Naive thymus-derived CD8-positive, alpha-beta T cell (primary cell): ENCODE measurements around the gene SEC24C. TPM values are rescaled to one million over a fixed set of nuclear protein-coding genes. Genes with fewer than 3 reads are reported as not detected.
A peak's percentile ranks its signal among the peaks of the same experiment; 100 is the strongest.
"Not testable (repeated sequence)": the region's sequence is repeated elsewhere in the genome, so short reads cannot be mapped to it uniquely, and the experiment has no call there.

Source experiments
- ATAC-seq, 2 donors: fragments of 150-1000 bp; cut with Tn5 transposase in 1 of 2; sonication (Bioruptor Pico), chemical (Tn5 transposase) in 1 of 2; 1 replicate in 1 of 2; 2 replicates in 1 of 2; pipeline ENCODE4 v1.10.0; 2021; ENCODE audit warnings: mild to moderate bottlenecking in 2 of 2, moderate library complexity in 2 of 2
- POLR2A ChIA-PET: fragments of 350-600 bp; sonication (Branson Sonifier 250); formaldehyde crosslinking; loops from one replicate; lab custom pipeline; 2021; ENCODE audit warnings: antibody characterized with exemption; lab: Charles Lee
- DNase-seq, 10 donors: peaks; one replicate each; pipeline versions ENCODE4 v3.0.0 to v3.0.0-alpha.2; 2020 to 2022
- H3K27ac Mint-ChIP-seq, 10 donors: one replicate each; pipeline ENCODE4 v1.8.0; 2020 to 2022; ENCODE audit warnings: mild to moderate bottlenecking in 10 of 10, mixed read lengths in 10 of 10, moderate library complexity in 4 of 10, inconsistent platforms in 1 of 10
- H3K27me3 Mint-ChIP-seq, 5 donors: one replicate each; pipeline ENCODE4 v1.8.0; 2021 to 2022; ENCODE audit warnings: mixed read lengths in 5 of 5
- H3K36me3 Mint-ChIP-seq, 3 donors: one replicate each; pipeline ENCODE4 v1.8.0; 2020 to 2022; ENCODE audit warnings: mixed read lengths in 3 of 3, mild to moderate bottlenecking in 2 of 3, inconsistent platforms in 1 of 3
- H3K4me1 Mint-ChIP-seq, 4 donors: one replicate each; pipeline ENCODE4 v1.8.0; 2021 to 2022; ENCODE audit warnings: mixed read lengths in 4 of 4
- H3K4me3 Mint-ChIP-seq, 10 donors: one replicate each; pipeline ENCODE4 v1.8.0; 2020 to 2022; ENCODE audit warnings: mild to moderate bottlenecking in 10 of 10, mixed read lengths in 10 of 10, moderate library complexity in 6 of 10, inconsistent platforms in 1 of 10
- H3K9me3 Mint-ChIP-seq, 9 donors: one replicate each; pipeline ENCODE4 v1.8.0; 2020 to 2022; ENCODE audit warnings: mixed read lengths in 9 of 9, mild to moderate bottlenecking in 3 of 9, inconsistent platforms in 1 of 9, moderate library complexity in 1 of 9
- polyA plus RNA-seq, 3 donors: library from polyadenylated mRNA; unstranded; fragments of 300-500 nt; fragmentation: Illumina TruSeq; gene quantifications; one replicate each; pipeline ENCODE4 v1.2.3, GENCODE V29; 2021
- total RNA-seq, 8 experiments: library from RNA in 2 of 8; stranded (reverse) in 2 of 8; gene quantifications; one replicate each; pipeline ENCODE4 v1.2.3 and lab custom pipeline; 2021 to 2026

SEC24C gene
- total and polyA plus RNA-seq, 5 experiments from 2014 or later: 18.9 to 72.7 (median 33.5) TPM

DNA sequence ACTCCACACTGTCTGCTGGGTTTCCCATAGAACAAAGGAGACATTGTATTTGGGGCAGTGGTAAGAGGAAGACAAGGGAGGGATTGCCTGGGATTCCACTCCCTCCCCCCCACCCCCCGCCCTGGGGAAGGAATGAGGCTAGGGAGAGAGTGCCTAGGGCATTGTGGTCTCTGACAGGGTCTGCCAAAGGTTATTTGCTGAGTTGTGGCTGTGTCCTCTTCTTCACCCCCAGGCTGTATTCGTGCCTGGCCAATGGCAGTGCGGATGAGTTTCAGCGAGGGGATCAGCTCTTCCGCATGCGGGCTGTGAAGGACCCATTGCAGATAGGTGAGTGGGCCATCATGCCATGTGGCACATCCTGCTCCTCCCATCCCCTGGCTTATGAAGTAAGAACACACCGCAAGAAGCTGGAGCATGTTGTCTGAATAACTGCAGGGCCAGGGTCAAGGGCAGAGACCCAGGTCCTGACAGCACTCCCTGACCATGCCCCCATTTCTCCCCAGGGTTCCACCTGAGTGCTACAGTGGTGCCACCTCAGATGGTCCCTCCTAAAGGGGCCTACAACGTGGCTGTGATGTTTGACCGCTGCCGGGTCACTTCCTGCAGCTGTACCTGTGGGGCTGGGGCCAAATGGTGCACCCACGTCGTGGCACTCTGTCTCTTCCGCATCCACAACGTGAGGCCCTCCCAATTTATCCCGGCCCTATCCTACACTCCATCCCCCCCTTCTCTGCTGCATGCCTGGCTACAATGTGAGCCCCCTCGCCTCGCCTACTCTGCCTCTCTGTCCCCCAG is 44.9 kb downstream of the SEC24C start:
- H3K4me3 Mint-ChIP-seq: no peak overlapping the region
- POLR2A ChIA-PET: interaction anchor here (0.9 to 9.7 kb wide), 4 partner anchors 10 to 46 kb away, joined by 3 to 169 read pairs (median 44); a partner anchor contains a TSS
- H3K36me3 Mint-ChIP-seq: peaks cover 0 to 40% (median 18%) of the 10 kb centered on the region in 3 donors
- no peak for ATAC-seq
- H3K27me3 Mint-ChIP-seq: no peaks in the 10 kb centered on the region
- peak overlapping the region in 2 of 10 donors; percentile 57 to 80 for H3K27ac Mint-ChIP-seq
- no peaks in the 10 kb centered on the region for H3K9me3 Mint-ChIP-seq
- H3K4me1 Mint-ChIP-seq: peaks cover 18 to 37% (median 28%) of the 10 kb centered on the region in 4 donors
- peak in 1 of 10 donors; percentile 38 for DNase-seq

GRCh38 chr10:73789659-73790055 is 45.5 kb downstream of the SEC24C start:
- H3K27me3 Mint-ChIP-seq: no peaks in the 10 kb centered on the region
- H3K4me3 Mint-ChIP-seq: no peak overlapping the region
- H3K4me1 Mint-ChIP-seq: peaks cover 18 to 37% (median 27%) of the 10 kb centered on the region in 4 donors
- no peak for ATAC-seq
- peaks cover 0 to 46% (median 20%) of the 10 kb centered on the region in 3 donors for H3K36me3 Mint-ChIP-seq
- peak in 1 of 10 donors; percentile 24 for DNase-seq
- no peaks in the 10 kb centered on the region for H3K9me3 Mint-ChIP-seq
- peak overlapping the region in 3 of 10 donors; percentile 47 to 80 (median 57) for H3K27ac Mint-ChIP-seq
- POLR2A ChIA-PET: interaction anchor here (2.9 to 7.8 kb wide), 3 partner anchors 8 to 18 kb away, joined by 11 to 70 read pairs (median 19); partner anchors contain the start of gene CHCHD1

DNA sequence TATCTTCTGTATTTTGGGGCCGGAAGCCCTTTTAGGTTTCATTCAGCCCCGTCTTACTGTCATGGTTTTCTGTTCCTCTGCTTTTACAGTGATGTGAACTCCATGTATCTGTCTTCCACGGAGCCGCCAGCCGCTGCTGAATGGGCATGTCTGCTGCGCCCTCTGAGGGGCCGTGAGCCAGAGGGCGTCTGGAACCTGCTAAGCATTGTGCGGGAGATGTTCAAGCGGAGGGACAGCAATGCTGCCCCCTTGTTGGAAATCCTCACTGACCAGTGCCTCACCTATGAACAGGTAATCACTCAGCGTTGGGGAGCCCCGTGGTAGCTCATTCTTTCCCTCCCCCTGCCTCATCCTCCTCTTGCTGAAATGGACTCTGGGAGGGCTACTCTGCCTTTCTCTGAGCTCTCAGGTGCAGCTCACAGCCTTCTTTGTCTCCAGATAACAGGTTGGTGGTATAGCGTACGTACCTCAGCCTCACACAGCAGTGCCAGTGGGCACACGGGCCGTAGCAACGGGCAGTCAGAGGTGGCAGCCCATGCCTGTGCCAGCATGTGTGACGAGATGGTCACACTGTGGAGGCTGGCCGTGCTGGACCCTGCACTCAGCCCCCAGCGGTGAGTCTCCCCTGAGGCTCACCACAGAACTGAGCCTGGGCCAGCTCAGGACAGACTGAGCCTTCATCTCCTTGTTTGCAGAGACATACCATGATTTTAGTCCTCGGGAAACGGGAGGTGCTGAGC is 46.9 kb downstream of the SEC24C start:
- peak overlapping the region in 1 of 10 donors; percentile 4 for H3K4me3 Mint-ChIP-seq
- no peak for ATAC-seq
- DNase-seq: no peak
- H3K36me3 Mint-ChIP-seq: peaks cover 0 to 59% (median 20%) of the 10 kb centered on the region in 3 donors
- H3K4me1 Mint-ChIP-seq: peaks cover 7 to 28% (median 18%) of the 10 kb centered on the region in 4 donors
- no peaks in the 10 kb centered on the region for H3K27me3 Mint-ChIP-seq
- no peak overlapping the region for H3K27ac Mint-ChIP-seq
- no peaks in the 10 kb centered on the region for H3K9me3 Mint-ChIP-seq
- POLR2A ChIA-PET: interaction anchor here (0.6 to 2.9 kb wide), 4 partner anchors 10 to 132 kb away, joined by 3 to 11 read pairs (median 6); partner anchors contain the start of gene CHCHD1

GRCh38 chr10:73791871-73792400 is 47.8 kb downstream of the SEC24C start:
- DNase-seq (no peak), ATAC-seq (no peak)
- no peaks in the 10 kb centered on the region for H3K9me3 Mint-ChIP-seq
- no peak overlapping the region for H3K27ac Mint-ChIP-seq
- H3K36me3 Mint-ChIP-seq: peaks cover 0 to 64% (median 22%) of the 10 kb centered on the region in 3 donors
- H3K4me1 Mint-ChIP-seq: peaks cover 0 to 21% (median 11%) of the 10 kb centered on the region in 4 donors
- H3K4me3 Mint-ChIP-seq: no peak overlapping the region
- POLR2A ChIA-PET: interaction anchor here (0.6 to 2.9 kb wide), 3 partner anchors 11 to 131 kb away, joined by 5 to 11 read pairs (median 8); partner anchors contain the start of gene CHCHD1
- no peaks in the 10 kb centered on the region for H3K27me3 Mint-ChIP-seq

DNA sequence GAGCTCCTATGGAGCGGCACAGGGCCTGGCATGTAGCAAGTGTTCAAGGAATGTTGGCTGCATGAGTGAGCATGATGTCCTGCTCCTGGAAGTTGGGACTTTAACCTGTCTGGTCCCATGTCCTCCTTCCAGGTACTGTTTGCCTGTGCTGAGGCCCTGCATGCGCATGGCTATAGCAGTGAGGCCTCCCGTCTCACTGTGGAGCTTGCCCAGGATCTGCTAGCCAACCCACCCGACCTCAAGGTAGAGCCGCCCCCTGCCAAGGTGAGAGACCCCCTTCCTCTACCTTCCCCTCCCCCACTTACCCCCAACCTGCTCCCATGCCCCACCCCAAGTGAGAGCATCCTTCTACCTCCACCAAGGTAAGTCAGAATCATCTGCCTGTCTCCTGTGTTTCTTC is 49.3 kb downstream of the SEC24C start:
- POLR2A ChIA-PET: interaction anchor here (1.8 to 8.6 kb wide), 2 partner anchors 15 to 21 kb away, joined by 8 to 56 read pairs; a partner anchor contains a TSS
- H3K36me3 Mint-ChIP-seq: peaks cover 0 to 72% (median 22%) of the 10 kb centered on the region in 3 donors
- H3K27me3 Mint-ChIP-seq: no peaks in the 10 kb centered on the region
- no peaks in the 10 kb centered on the region for H3K9me3 Mint-ChIP-seq
- ATAC-seq (no peak), DNase-seq (no peak)
- no peak overlapping the region for H3K4me3 Mint-ChIP-seq
- peak overlapping the region in 4 of 10 donors; percentile 33 to 68 (median 64) for H3K27ac Mint-ChIP-seq
- H3K4me1 Mint-ChIP-seq: peaks cover 0 to 10% (median 6%) of the 10 kb centered on the region in 4 donors

- H3K27me3 Mint-ChIP-seq, H3K4me3 Mint-ChIP-seq, H3K9me3 Mint-ChIP-seq, ATAC-seq, H3K4me1 Mint-ChIP-seq: not testable (repeated sequence)
- DNase-seq: peak in 1 of 10 donors; percentile 16
- Mint-ChIP-seq H3K27ac (peak overlapping the region in 2 of 10 donors; percentile 4 to 36), H3K36me3 (peaks cover 0 to 61% (median 12%) of the 10 kb centered on the region in 3 donors)
- POLR2A ChIA-PET: interaction anchor here (0.6 to 8.6 kb wide), 5 partner anchors 13 to 1055 kb away, joined by 3 to 56 read pairs (median 3); a partner anchor contains a TSS
These were observed 51.3 kb downstream of the SEC24C start for GRCh38 chr10:73795491-73795890.

- POLR2A ChIA-PET: interaction anchor here (1.1 to 8.6 kb wide), 2 partner anchors 13 to 24 kb away, joined by 3 to 56 read pairs; a partner anchor contains a TSS
- not testable (repeated sequence) for DNase-seq, H3K4me3 Mint-ChIP-seq, ATAC-seq, H3K27me3 Mint-ChIP-seq, H3K9me3 Mint-ChIP-seq
- peaks cover 0 to 60% (median 8%) of the 10 kb centered on the region in 3 donors for H3K36me3 Mint-ChIP-seq
- peaks cover 0 to 12% (median 5%) of the 10 kb centered on the region in 4 donors for H3K4me1 Mint-ChIP-seq
- H3K27ac Mint-ChIP-seq: peak overlapping the region in 6 of 10 donors; percentile 15 to 56 (median 43)
These were observed 51.9 kb downstream of the SEC24C start for GRCh38 chr10:73796035-73796434.

DNA sequence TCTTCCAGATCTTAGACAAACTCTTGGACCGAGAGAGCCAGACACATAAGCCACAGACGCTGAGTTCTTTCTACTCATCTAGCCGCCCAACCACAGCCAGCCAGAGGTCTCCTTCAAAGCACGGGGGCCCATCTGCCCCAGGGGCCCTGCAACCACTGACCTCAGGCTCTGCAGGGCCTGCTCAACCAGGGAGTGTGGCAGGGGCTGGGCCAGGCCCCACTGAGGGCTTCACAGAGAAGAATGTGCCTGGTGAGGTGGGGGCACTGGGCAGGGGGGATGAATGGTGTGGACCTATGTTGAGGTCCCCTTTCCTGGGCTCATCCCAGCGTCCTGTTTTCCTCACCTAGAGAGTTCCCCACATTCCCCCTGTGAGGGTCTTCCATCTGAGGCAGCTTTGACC is 52.6 kb downstream of the SEC24C start:
- Mint-ChIP-seq H3K4me3 (no peak overlapping the region), H3K36me3 (peaks cover 0 to 60% (median 4%) of the 10 kb centered on the region in 3 donors), H3K9me3 (no peaks in the 10 kb centered on the region), H3K4me1 (peaks cover 0 to 16% (median 7%) of the 10 kb centered on the region in 4 donors), H3K27me3 (no peaks in the 10 kb centered on the region), H3K27ac (peak overlapping the region in 7 of 10 donors; percentile 15 to 45 (median 29))
- DNase-seq (peak in 1 of 10 donors; percentile 22), ATAC-seq (no peak)
- POLR2A ChIA-PET: interaction anchor here (8.6 kb wide), 1 partner anchor 12 kb away, joined by 56 read pairs; no protein-coding TSS in a partner anchor

DNA sequence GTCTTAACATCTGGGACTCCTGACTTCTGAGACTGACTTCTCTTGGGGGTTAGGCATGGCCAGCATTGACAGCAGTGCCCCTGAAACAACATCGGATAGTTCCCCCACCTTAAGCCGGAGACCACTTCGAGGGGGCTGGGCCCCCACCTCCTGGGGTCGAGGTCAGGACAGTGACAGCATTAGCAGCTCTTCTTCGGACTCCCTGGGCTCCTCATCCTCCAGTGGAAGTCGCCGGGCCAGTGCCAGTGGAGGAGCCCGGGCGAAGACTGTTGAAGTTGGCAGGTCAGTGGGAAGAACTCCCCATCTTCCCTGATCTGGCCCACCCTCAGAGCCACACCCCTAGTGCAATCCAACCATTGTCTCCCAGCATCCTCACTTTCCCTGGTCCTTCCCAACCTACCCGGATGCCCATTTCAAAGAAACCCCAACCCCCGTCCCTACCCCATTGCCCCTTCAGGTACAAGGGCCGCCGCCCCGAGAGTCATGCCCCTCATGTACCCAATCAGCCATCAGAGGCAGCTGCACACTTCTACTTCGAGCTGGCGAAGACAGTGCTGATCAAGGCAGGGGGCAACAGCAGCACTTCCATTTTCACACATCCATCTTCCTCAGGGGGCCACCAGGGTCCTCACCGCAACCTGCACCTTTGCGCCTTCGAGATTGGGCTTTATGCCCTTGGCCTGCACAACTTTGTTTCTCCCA is 53.3 kb downstream of the SEC24C start:
- peaks cover 0 to 65% (median 4%) of the 10 kb centered on the region in 3 donors for H3K36me3 Mint-ChIP-seq
- H3K4me3 Mint-ChIP-seq: peak overlapping the region in 1 of 10 donors; percentile 24
- no peaks in the 10 kb centered on the region for H3K27me3 Mint-ChIP-seq
- DNase-seq: peak in 1 of 10 donors; percentile 50
- POLR2A ChIA-PET: interaction anchor here (8.6 kb wide), 1 partner anchor 11 kb away, joined by 56 read pairs; no protein-coding TSS in a partner anchor
- H3K4me1 Mint-ChIP-seq: peaks cover 0 to 16% (median 7%) of the 10 kb centered on the region in 4 donors
- H3K27ac Mint-ChIP-seq: peak overlapping the region in 8 of 10 donors; percentile 11 to 93 (median 42)
- H3K9me3 Mint-ChIP-seq: no peaks in the 10 kb centered on the region
- no peak for ATAC-seq

DNA sequence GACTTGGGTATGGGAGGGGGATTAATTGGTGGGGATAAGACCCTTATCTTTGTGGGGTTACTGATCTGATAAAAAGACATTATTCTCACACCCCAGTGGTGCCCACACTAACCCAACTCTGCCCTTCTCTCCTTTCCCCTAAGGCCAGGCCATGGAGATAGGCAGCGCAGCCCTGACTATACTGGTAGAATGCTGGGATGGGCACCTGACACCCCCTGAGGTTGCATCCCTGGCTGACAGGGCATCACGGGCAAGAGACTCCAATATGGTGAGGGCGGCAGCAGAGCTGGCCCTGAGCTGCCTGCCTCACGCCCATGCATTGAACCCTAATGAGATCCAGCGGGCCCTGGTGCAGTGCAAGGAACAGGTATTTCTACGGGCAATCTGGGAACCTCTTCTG is 53.9 kb downstream of the SEC24C start:
- POLR2A ChIA-PET: interaction anchor here (3.0 to 8.6 kb wide), 2 partner anchors 10 to 11 kb away, joined by 19 to 56 read pairs; no protein-coding TSS in a partner anchor
- DNase-seq (peak in 1 of 10 donors; percentile 10), ATAC-seq (no peak)
- Mint-ChIP-seq H3K27ac (peak overlapping the region in 5 of 10 donors; percentile 9 to 93 (median 38)), H3K27me3 (no peaks in the 10 kb centered on the region), H3K9me3 (no peaks in the 10 kb centered on the region), H3K4me1 (peaks cover 0 to 14% (median 8%) of the 10 kb centered on the region in 4 donors), H3K4me3 (peak overlapping the region in 1 of 10 donors; percentile 24), H3K36me3 (peaks cover 0 to 66% (median 4%) of the 10 kb centered on the region in 3 donors)
